Measurements from ENCODE around the gene POMT1.
A peak's percentile ranks its signal among the peaks of the same experiment; 100 is the strongest.
"Not testable (repeated sequence)": the region's sequence is repeated elsewhere in the genome, so short reads cannot be mapped to it uniquely, and the experiment has no call there.

The POMT1 gene

GRCh38 chr9:131525643-131526565 is 23.2 kb downstream of the POMT1 start:
- DNase-seq: no peak

DNA sequence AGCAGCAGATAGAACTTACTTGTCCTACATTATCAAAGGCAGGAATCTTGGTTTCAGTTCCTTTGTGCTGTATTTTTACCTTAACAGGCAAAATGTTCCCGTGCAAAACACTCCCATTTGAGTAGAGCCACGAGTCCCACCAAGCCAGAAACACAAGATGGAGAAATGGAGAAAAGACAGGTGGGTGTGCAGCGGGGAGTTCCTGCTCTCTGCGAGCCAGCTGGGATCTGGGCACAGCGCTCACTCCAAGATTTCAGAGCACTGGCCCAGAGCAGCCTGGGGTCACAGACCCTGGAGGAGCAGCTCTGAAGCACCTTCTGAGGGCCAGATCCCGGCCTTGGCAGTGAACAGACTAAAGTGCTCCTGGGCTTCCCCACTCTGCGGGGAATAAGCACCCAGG is 25.5 kb downstream of the POMT1 start:
- DNase-seq: no peak

GRCh38 chr9:131528886-131529505 is 26.3 kb downstream of the POMT1 start:
- no peak for DNase-seq

DNA sequence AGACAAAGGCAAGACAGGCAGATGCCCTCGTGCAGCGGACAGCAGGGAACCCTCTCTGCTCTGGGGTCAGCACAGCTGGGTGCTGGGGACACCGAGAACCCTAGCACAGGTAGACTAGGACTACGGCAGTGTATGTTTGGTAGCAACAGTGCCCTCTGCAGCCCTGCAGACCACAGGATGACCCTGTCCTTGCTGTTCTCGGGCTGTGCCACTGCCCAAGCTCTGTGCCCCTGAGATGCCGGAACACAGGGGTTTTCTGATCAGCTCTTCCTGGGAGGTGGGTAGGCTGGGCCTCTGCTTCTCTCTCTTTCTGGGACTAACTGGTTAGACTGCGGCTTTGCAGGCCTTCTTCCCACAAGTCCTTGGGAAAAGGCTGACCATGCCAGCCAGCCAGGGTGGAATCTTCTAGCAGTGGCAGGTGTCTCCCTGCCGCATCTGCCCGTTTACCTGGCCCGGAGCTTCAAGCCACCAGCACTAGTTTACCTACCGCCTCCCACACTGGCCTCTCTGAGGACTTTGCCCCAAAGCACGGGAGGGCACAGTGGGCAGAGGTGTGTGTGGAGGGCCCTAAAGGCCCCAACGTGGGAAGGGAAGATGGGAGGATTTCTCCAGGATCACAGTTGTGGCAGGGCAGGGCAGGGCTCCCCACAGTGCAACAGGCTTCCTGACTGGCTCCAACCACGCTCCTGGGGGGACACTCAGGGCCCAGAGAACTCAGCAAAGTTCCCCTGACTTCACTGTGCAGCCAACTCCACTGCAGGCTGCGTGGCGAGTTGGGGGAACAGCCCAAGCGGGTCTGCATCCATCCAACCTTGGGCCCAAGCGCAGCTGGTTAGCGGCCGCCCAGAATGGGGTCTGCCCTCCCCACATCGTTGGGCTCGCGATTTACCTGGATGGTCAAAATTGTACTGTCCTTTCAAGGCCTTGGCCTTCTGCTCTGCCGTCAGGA is 27.2 kb downstream of the POMT1 start:
- no peak for DNase-seq

- peak; percentile 17 for DNase-seq
Measured at GRCh38 chr9:131530546-131530919, 27.8 kb downstream of the POMT1 start.

GRCh38 chr9:131530920-131531832 is 28.5 kb downstream of the POMT1 start, which contains the start of gene UCK1:
TSS of gene UCK1 (minus strand) at chr9:131531263. CDS start at chr9:131531174, 89 bp downstream.
- peak; percentile 79 for DNase-seq

DNA sequence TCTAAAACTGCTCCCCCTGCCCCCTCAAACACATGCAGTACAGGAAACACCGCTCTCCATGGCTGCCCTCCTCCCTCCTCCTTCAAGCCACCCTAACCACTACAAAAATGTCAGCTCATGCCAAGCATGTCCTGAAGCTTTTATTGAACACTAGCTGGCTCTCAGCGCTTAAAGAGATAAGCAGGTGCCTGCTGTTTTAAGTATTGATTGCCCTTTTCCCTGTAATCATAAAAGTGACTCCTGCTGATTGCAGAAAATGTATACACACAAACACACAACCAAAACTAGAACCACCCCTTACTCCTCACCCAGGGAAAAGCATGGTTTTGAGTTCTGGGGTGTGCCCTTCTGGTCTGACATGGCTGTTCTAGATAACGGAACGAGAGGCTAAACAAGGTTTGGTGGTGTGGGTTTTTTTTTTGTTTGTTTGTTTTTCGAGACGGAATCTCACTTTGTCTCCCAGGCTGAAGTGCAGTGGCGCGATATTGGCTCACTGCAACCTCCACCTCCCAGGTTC is 32.1 kb downstream of the POMT1 start:
- DNase-seq: no peak

DNA sequence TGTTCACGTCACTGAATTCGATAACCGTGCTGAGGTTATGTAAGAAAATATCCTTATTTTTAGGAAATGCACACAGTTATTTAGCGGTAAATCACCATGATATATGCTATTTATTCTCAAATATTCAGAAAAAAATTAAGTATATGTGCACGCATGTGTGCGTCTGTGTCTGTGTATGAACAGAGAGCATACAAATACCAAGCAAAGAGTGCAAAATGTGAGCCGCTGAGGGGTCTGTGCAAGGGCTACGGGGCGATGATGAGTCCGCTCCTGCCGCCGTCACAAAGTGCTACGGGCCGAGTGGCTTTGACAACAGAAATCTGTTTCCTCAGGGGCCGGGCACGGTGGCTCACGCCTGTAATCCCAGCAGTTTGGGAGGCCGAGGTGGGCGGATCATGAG is 35.2 kb downstream of the POMT1 start:
- no peak for DNase-seq

DNA sequence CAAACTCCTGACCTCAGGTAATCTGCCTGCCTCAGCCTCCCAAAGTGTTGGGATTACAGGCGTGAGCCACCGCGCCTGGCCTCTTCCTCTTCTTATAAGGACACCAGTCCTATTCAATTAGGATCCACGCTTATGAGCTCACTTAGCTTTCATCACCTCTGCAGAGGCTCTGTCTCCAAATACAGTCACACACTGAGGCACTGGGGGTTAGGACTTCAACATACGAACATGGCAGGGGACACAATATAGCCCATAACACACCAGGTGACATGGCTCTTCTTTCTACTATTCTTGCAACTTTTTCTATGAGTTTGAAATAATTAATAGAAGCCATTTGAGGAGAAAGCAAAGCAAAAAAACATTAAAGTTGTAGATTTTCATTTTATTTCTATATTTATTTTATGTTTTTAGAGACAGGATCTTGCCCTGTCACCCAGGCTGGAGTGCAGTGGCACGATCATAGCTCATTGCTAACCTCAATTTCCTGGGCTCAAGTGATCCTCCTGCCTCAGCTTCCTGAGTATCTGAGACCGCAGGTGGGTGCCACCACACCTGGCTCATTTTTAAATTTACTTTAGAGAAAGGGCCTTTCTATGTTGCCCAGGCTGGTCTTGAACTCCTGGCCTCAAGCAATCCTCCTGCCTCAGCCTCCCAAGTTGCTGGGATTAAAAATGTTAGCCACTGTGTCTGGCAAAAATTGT is 36.7 kb downstream of the POMT1 start:
- DNase-seq: no peak

- no peak for DNase-seq
Measured at GRCh38 chr9:131543141-131543540, 40.4 kb downstream of the POMT1 start.

DNA sequence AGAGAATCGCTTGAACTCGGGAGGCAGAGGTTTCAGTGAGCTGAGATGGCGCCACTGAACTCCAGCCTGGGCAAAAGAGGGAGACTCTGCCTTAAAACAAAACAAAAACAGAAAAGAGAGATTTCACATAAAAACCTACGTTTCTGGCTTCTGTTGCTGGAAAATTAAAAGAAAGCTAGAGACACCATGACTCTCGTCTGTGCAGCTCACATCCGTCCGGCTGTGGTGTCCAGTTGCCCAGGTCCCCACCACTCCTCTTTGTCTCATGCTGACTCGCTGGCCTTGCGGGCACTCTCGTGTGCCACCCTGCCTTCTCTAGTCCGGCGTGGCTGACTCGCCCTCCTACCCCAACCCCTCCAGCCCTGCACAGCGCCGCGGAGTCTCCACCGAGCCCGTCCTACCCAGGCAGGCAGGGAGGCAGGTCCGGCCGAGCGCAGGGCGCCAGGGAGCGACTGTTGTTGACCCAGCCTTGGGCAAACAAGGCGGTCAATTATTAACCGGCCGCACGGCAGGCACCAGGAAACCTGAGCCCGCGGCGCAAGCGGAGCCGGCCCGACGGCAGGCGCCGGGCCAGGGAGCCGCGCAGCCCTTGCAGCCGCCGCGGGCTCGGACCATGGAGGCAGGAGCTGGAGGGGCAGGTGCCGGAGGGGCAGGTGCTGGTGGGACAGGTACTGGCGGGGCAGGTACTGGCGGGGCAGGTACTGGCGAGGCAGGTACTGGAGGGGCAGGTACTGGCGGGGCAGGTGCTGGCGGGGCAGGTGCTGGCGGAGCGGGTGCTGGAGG is 42.5 kb downstream of the POMT1 start, which contains the start of gene PRRT1B:
PRRT1B (plus strand) TSS at position 521 of the 783 bp plus-strand sequence; CDS start at position 614, 93 bp downstream.
- DNase-seq: no peak

DNA sequence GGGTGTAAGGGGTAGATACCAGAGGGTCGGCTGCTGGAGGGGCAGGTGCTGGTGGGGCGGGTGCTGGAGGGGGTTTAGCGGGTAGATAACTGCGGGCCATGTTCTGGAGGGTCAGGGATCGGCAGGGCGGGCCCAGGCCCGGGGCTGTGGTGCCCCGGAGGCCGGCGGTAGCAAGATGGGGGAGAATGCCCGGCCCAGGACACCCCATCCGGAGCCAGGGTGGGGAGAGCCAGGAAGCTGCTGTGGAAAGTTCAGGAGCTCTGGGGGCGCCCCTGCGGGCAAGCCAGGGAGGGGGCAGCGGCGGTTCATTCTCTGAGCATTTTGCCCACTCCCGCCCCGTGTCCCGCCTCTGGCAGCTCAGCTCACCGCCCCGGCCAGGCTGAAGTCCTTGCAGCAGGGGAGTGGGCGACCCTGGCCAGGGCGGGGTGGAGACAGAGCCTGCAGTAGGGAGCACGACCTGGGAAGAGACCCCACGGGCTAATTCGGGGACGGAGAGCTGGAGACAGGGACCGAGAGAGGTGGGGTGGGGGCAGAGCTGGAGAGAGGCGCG is 43.1 kb downstream of the POMT1 start:
- no peak for DNase-seq

- DNase-seq: no peak
Measured at GRCh38 chr9:131546336-131547084, 43.8 kb downstream of the POMT1 start.

DNA sequence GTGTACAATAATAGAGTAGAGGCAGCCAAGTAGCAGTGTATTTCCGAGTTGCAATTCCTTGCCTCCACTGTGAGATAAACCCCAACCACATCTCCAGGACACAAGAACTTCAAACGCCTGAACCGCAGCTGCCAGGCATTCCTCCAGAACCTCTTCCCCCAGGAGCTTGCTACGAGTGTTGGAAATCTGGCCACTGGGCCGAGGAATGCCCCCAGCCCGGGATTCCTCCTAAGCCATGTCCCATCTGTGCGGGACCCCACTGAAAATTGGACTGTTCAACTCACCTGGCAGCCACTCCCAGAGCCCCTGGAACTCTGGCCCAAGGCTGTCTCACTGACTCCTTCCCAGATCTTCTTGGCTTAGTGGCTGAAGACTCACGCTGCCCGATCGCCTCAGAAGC is 46.5 kb downstream of the POMT1 start:
- DNase-seq: not testable (repeated sequence)

- not testable (repeated sequence) for DNase-seq
Measured at GRCh38 chr9:131550465-131550864, 47.7 kb downstream of the POMT1 start.

- no peak for DNase-seq
Measured at GRCh38 chr9:131552030-131552429, 49.3 kb downstream of the POMT1 start.

GRCh38 chr9:131554087-131554842 is 51.5 kb downstream of the POMT1 start:
- no peak for DNase-seq

DNA sequence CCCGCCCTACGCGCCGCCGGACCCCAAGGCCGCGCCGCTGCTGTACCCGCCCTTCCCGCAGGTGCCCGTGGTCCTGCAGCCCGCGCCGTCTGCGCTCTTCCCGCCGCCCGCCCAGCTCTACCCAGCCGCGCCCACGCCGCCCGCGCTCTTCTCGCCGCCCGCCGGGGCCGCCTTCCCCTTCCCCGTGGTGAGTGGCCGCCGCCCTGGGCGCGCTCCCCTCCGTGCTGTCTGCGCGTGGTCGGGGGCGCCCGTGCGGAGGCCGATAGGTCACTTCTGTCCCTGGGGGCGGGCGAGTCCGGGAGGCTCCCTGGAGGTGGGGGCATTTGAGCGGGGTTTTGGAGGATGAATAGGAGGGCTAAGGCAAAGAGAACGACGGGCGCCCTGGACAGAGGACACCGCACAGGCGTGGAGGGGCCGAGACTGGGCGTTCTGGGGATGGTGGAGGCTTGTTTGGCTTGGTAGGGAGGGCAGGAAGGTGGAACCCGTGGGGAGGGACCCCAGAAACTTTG is 52.2 kb downstream of the POMT1 start:
- DNase-seq: no peak

Data from fibroblast of skin of right quadriceps (primary cell).